HepG2 (cell line): Measurements from ENCODE around the gene SLCO4A1. TPM values are rescaled to one million over a fixed set of nuclear protein-coding genes. Genes with fewer than 3 reads are reported as not detected.

Source experiments
- ATAC-seq: fragments of 200-7000 bp; cut with Tn5 transposase; 3 replicates; pipeline ENCODE4 v1.9.1; 2020; ENCODE audit warnings: mild to moderate bottlenecking, moderate library complexity
- BruUV-seq: library from RNA; stranded (reverse); fragments of 400-500 nt; replicated peaks from 2 replicates; lab custom pipeline; 2021; lab: Mats Ljungman, UMichigan
- CTCF ChIA-PET: fragments of 300-600 bp; formaldehyde crosslinking; extraction: SDS; loops from one replicate; lab custom pipeline; 2021; ENCODE audit warnings: low total read pairs, inconsistent platforms, low intra/inter-chr PET ratio; lab: Yijun Ruan, JAX
- POLR2A ChIA-PET: fragments of 350-600 bp; sonication (Branson Sonifier 250); formaldehyde crosslinking; loops from one replicate; lab custom pipeline; 2020; ENCODE audit warnings: antibody characterized with exemption, inconsistent platforms; lab: Yijun Ruan, JAX
- DNase-seq: peaks from one replicate; pipeline ENCODE4 v3.0.0-alpha.2; 2015; ENCODE audit warnings: low spot score
- FAIRE-seq: peaks from 3 replicates; lab custom pipeline; 2011; peaks lifted over from hg19 to GRCh38; lab: Jason Lieb, UNC
- H2AFZ ChIP-seq: one replicate; pipeline ENCODE4 v1.6.1; 2011; ENCODE audit warnings: low read length, inconsistent platforms
- H3K27ac ChIP-seq: fragments of 300-600 bp; 3 replicates; pipeline ENCODE4 v1.8.0; 2011; ENCODE audit warnings: mixed run types, mild to moderate bottlenecking, mixed read lengths, low read length, inconsistent platforms; ENCODE audit not compliant: insufficient read depth; ENCODE audit errors: extremely low read length
- H3K27me3 ChIP-seq, 2 experiments: fragments of 200-600 bp in 1 of 2; 2 replicates in 1 of 2; 3 replicates in 1 of 2; pipeline versions ENCODE4 v1.6.0 to v1.8.0; 2011; ENCODE audit warnings: low read length in 2 of 2, mild to moderate bottlenecking in 2 of 2, moderate library complexity in 2 of 2, inconsistent platforms in 1 of 2; ENCODE audit not compliant: insufficient read depth in 2 of 2, control insufficient read depth in 1 of 2
- H3K36me3 ChIP-seq, 2 experiments: fragments of 200-600 bp in 1 of 2; replicated peaks in 1 of 2; 2 replicates in 1 of 2; 3 replicates in 1 of 2; pipeline versions ENCODE4 v1.5.1 to v1.8.0; 2011; ENCODE audit warnings: low read length in 2 of 2, inconsistent platforms in 1 of 2; ENCODE audit not compliant: insufficient read depth in 2 of 2, control insufficient read depth in 1 of 2
- H3K4me1 ChIP-seq: 2 replicates; pipeline ENCODE4 v1.5.1; 2012; ENCODE audit warnings: low read length, inconsistent platforms; ENCODE audit not compliant: insufficient read depth
- H3K4me2 ChIP-seq: 2 replicates; pipeline ENCODE4 v1.6.0; 2011; ENCODE audit warnings: low read depth, low read length, inconsistent platforms
- H3K4me3 ChIP-seq, 3 experiments: fragments of 200-600 bp in 1 of 3; sonication (generic), shearing (Covaris generic) in 1 of 3; replicated peaks in 1 of 3; 2 replicates each; pipeline ENCODE4 v1.5.1; 2011 to 2016; ENCODE audit warnings: low read length in 3 of 3, inconsistent platforms in 2 of 3, low read depth in 2 of 3, mild to moderate bottlenecking in 2 of 3, control low read depth in 1 of 3, mixed read lengths in 1 of 3; ENCODE audit not compliant: insufficient read depth in 1 of 3
- H3K79me2 ChIP-seq: one replicate; pipeline ENCODE4 v1.6.1; 2011; ENCODE audit warnings: low read length, inconsistent platforms; ENCODE audit not compliant: insufficient read depth
- H3K9ac ChIP-seq: 2 replicates; pipeline ENCODE4 v1.6.0; 2011; ENCODE audit warnings: mild to moderate bottlenecking, low read depth, low read length, inconsistent platforms; ENCODE audit not compliant: insufficient read depth
- H3K9me3 ChIP-seq: 2 replicates; pipeline ENCODE4 v1.5.1; 2012; ENCODE audit warnings: mild to moderate bottlenecking, low read length
- H4K20me1 ChIP-seq: 2 replicates; pipeline ENCODE4 v1.6.0; 2011; ENCODE audit warnings: inconsistent platforms, mild to moderate bottlenecking, low read length, moderate library complexity; ENCODE audit not compliant: insufficient read depth
- CEBPG ChIP-seq: IDR thresholded peaks from 2 replicates; pipeline ENCODE4 v1.6.1; 2016
- HES4 ChIP-seq: sonication (generic); formaldehyde crosslinking; IDR thresholded peaks from 2 replicates; pipeline ENCODE4 v1.9.0; 2021; ENCODE audit warnings: mild to moderate bottlenecking, missing genetic modification reagents, borderline replicate concordance
- HNRNPK ChIP-seq: fragments of 200-400 bp; formaldehyde crosslinking; IDR thresholded peaks from 2 replicates; pipeline ENCODE4 v1.6.1; 2018; ENCODE audit warnings: low read length, low read depth, moderate library complexity, mild to moderate bottlenecking; ENCODE audit not compliant: poor library complexity, severe bottlenecking
- IKZF1 ChIP-seq: fragments of 450-650 bp; IDR thresholded peaks from 2 replicates; pipeline ENCODE4 v1.7.1; 2016
- ISL2 ChIP-seq: sonication (generic); formaldehyde crosslinking; IDR thresholded peaks from 2 replicates; pipeline ENCODE4 v1.5.0; 2020; ENCODE audit warnings: missing genetic modification reagents
- NFATC3 ChIP-seq: sonication (generic); formaldehyde crosslinking; IDR thresholded peaks from 2 replicates; pipeline ENCODE4 v1.5.1; 2020; ENCODE audit warnings: mild to moderate bottlenecking, missing genetic modification reagents
- RXRA ChIP-seq: sonication (generic); formaldehyde crosslinking; IDR thresholded peaks from 2 replicates; pipeline ENCODE4 v1.5.1; 2020; ENCODE audit warnings: missing genetic modification reagents
- SP140L ChIP-seq: sonication (generic); formaldehyde crosslinking; IDR thresholded peaks from 2 replicates; pipeline ENCODE4 v1.4.0; 2020; ENCODE audit warnings: missing genetic modification reagents, borderline replicate concordance
- THAP11 ChIP-seq: IDR thresholded peaks from 2 replicates; pipeline ENCODE4 v1.6.1; 2016; ENCODE audit warnings: missing biosample characterization, missing genetic modification reagents
- ZMAT3 ChIP-seq: sonication (generic); formaldehyde crosslinking; conservative IDR thresholded peaks from 2 replicates; pipeline ENCODE4 v1.7.0; 2021; ENCODE audit warnings: missing genetic modification reagents
- ZNF143 ChIP-seq: sonication (generic); formaldehyde crosslinking; IDR thresholded peaks from 2 replicates; pipeline ENCODE4 v1.4.0; 2020; ENCODE audit warnings: missing genetic modification reagents
- ZNF296 ChIP-seq: sonication (generic); formaldehyde crosslinking; conservative IDR thresholded peaks from 2 replicates; pipeline ENCODE4 v1.5.0; 2020; ENCODE audit warnings: mild to moderate bottlenecking, missing genetic modification reagents
- ZNF430 ChIP-seq: sonication (generic); formaldehyde crosslinking; IDR thresholded peaks from 2 replicates; pipeline ENCODE4 v1.9.0; 2021; ENCODE audit warnings: mild to moderate bottlenecking, missing genetic modification reagents
- ZNF530 ChIP-seq: sonication (generic); formaldehyde crosslinking; IDR thresholded peaks from 2 replicates; pipeline ENCODE4 v1.5.0; 2020; ENCODE audit warnings: low read depth, mild to moderate bottlenecking, missing genetic modification reagents
- ZNF570 ChIP-seq: sonication (generic); formaldehyde crosslinking; IDR thresholded peaks from 2 replicates; pipeline ENCODE4 v1.4.0; 2020; ENCODE audit warnings: mild to moderate bottlenecking, missing genetic modification reagents, borderline replicate concordance
- ZNF788 ChIP-seq: sonication (generic); formaldehyde crosslinking; IDR thresholded peaks from 2 replicates; pipeline ENCODE4 v1.5.0; 2020; ENCODE audit warnings: mild to moderate bottlenecking, missing genetic modification reagents, borderline replicate concordance
- WGBS: methylation state at CpG from one replicate; pipeline ENCODE4 v1.1.6; 2017; ENCODE audit warnings: low lambda C conversion rate; 5-methylcytosine and 5-hydroxymethylcytosine counted together
- in situ Hi-C: cut with HindIII; loops from 2 replicates; pipeline ENCODE4 v1.10.0; 2017; ENCODE audit warnings: low pct_unique_long_range_greater_than_20kb; ENCODE audit not compliant: extremely low pct_ligation_motif_present
- intact Hi-C: fragments of 100-400 bp; cut with micrococcal nuclease; formaldehyde crosslinking; loops from one replicate; pipeline ENCODE4 v1.10.0; 2022; ENCODE audit not compliant: unreplicated experiment
- polyA plus RNA-seq, 8 experiments: library from polyadenylated mRNA; depleted of rRNA in 3 of 8; stranded (reverse) in 7 of 8; unstranded in 1 of 8; fragments of >200 nt; fragmentation: Illumina TruSeq in 4 of 8; extraction: Trizol in 4 of 8; gene quantifications; 2 replicates each; pipeline versions ENCODE4 v1.2.1 to v1.2.3, GENCODE V29; 2011 to 2016; ENCODE audit warnings: low read depth in 4 of 8, missing spikeins in 1 of 8, mixed read lengths in 1 of 8; ENCODE audit not compliant: insufficient read depth in 1 of 8
- total RNA-seq, 5 experiments: library from RNA; depleted of rRNA; stranded (reverse); fragments of >200 nt; fragmentation: Illumina TruSeq; extraction: Trizol; gene quantifications; 2 replicates each; pipeline ENCODE4 v1.2.3, GENCODE V29; 2016; ENCODE audit warnings: low read depth in 1 of 5
- TF ChIP-seq, protein P1 (sequence below), 2 experiments: fragments of 450-650 bp in 1 of 2; sonication (generic) in 1 of 2; formaldehyde crosslinking; IDR thresholded peaks; 2 replicates each; pipeline versions ENCODE4 v1.5.0 to v1.8.0; 2020 to 2022; ENCODE audit warnings: mild to moderate bottlenecking in 1 of 2, missing genetic modification reagents in 1 of 2
- TF ChIP-seq, protein P2 (sequence below): sonication (generic); formaldehyde crosslinking; IDR thresholded peaks from 2 replicates; pipeline ENCODE4 v1.5.0; 2020; ENCODE audit warnings: missing genetic modification reagents
- TF ChIP-seq, protein P3 (sequence below), 2 experiments: IDR thresholded peaks; 2 replicates each; pipeline ENCODE4 v1.6.1; 2011 to 2012; ENCODE audit warnings: low read length in 2 of 2, borderline replicate concordance in 1 of 2, low read depth in 1 of 2, mild to moderate bottlenecking in 1 of 2, moderate library complexity in 1 of 2
- TF ChIP-seq, protein P4 (sequence below): sonication (generic); formaldehyde crosslinking; conservative IDR thresholded peaks from 2 replicates; pipeline ENCODE4 v1.5.0; 2020; ENCODE audit warnings: missing genetic modification reagents

SLCO4A1 gene
- total and polyA plus RNA-seq, 2 of the 13 experiments (the other 11 are each of a cell fraction or from before 2014, with no cell fraction given): 55.5 to 112 TPM

DNA sequence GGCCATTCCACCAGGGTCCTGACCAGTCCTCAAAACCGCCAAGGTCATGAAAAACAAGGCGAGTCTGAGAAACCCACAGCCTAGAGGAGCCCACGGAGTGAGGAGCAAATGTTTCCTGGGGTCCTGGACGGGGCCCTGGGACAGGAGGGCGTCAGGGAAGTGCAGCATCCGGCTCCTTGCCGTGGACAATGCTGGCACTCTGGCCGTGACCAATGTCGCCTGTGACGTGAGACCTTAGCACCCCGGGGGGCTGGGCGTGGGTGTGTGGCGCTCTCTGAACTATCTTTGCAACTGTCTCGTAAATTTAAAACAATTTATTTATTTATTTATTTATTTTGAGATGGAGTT, 34.1 kb upstream of the SLCO4A1 start:
- no peak for ATAC-seq
- no TSS peak for BruUV-seq
- Histone ChIP-seq H3K79me2 (no peaks in the 10 kb centered on the region), H3K9me3 (no peaks in the 10 kb centered on the region), H3K4me3 (no peak overlapping the region), H2AFZ (no peak overlapping the region), H3K4me1 (peaks cover 11% of the 10 kb centered on the region), H4K20me1 (no peaks in the 10 kb centered on the region; the same call in 1 of the 2 replicates), H3K4me2 (no peak overlapping the region), H3K27me3 (peaks cover 33 to 91% of the 10 kb centered on the region in 2 experiments), H3K9ac (no peak overlapping the region), H3K27ac (no peak overlapping the region), H3K36me3 (no peaks in the 10 kb centered on the region)
- TF ChIP-seq HNRNPK: no peak
- TF ChIP-seq, protein P1, sequence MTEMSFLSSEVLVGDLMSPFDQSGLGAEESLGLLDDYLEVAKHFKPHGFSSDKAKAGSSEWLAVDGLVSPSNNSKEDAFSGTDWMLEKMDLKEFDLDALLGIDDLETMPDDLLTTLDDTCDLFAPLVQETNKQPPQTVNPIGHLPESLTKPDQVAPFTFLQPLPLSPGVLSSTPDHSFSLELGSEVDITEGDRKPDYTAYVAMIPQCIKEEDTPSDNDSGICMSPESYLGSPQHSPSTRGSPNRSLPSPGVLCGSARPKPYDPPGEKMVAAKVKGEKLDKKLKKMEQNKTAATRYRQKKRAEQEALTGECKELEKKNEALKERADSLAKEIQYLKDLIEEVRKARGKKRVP (CRISPR knock-in tag; IDR thresholded peaks at IDR 0.05): no peak
- TF ChIP-seq ZNF530 (CRISPR knock-in tag): no peak
- no peak for TF ChIP-seq CEBPG (CRISPR knock-in tag)
- TF ChIP-seq ZNF143 (CRISPR knock-in tag): no peak
- TF ChIP-seq ISL2: no peak
- TF ChIP-seq NFATC3: no peak
- no peak for TF ChIP-seq ZNF570 (CRISPR knock-in tag)
- no peak for TF ChIP-seq SP140L (CRISPR knock-in tag)
- TF ChIP-seq ZNF430 (CRISPR knock-in tag): no peak
- no peak for TF ChIP-seq ZMAT3 (CRISPR knock-in tag)
- TF ChIP-seq, protein P2, sequence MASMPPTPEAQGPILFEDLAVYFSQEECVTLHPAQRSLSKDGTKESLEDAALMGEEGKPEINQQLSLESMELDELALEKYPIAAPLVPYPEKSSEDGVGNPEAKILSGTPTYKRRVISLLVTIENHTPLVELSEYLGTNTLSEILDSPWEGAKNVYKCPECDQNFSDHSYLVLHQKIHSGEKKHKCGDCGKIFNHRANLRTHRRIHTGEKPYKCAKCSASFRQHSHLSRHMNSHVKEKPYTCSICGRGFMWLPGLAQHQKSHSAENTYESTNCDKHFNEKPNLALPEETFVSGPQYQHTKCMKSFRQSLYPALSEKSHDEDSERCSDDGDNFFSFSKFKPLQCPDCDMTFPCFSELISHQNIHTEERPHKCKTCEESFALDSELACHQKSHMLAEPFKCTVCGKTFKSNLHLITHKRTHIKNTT (CRISPR knock-in tag): no peak
- no peak for TF ChIP-seq THAP11
- TF ChIP-seq, protein P3, sequence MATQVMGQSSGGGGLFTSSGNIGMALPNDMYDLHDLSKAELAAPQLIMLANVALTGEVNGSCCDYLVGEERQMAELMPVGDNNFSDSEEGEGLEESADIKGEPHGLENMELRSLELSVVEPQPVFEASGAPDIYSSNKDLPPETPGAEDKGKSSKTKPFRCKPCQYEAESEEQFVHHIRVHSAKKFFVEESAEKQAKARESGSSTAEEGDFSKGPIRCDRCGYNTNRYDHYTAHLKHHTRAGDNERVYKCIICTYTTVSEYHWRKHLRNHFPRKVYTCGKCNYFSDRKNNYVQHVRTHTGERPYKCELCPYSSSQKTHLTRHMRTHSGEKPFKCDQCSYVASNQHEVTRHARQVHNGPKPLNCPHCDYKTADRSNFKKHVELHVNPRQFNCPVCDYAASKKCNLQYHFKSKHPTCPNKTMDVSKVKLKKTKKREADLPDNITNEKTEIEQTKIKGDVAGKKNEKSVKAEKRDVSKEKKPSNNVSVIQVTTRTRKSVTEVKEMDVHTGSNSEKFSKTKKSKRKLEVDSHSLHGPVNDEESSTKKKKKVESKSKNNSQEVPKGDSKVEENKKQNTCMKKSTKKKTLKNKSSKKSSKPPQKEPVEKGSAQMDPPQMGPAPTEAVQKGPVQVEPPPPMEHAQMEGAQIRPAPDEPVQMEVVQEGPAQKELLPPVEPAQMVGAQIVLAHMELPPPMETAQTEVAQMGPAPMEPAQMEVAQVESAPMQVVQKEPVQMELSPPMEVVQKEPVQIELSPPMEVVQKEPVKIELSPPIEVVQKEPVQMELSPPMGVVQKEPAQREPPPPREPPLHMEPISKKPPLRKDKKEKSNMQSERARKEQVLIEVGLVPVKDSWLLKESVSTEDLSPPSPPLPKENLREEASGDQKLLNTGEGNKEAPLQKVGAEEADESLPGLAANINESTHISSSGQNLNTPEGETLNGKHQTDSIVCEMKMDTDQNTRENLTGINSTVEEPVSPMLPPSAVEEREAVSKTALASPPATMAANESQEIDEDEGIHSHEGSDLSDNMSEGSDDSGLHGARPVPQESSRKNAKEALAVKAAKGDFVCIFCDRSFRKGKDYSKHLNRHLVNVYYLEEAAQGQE (IDR thresholded peaks at IDR 0.05; ENCODE audit: borderline replicate concordance in 1 of 2, low read depth in 1 of 2, low read length in 2 of 2): no peak
- TF ChIP-seq IKZF1: no peak
- TF ChIP-seq HES4 (CRISPR knock-in tag): no peak
- no peak for TF ChIP-seq ZNF788
- no peak for TF ChIP-seq ZNF296 (CRISPR knock-in tag)
- TF ChIP-seq, protein P4, sequence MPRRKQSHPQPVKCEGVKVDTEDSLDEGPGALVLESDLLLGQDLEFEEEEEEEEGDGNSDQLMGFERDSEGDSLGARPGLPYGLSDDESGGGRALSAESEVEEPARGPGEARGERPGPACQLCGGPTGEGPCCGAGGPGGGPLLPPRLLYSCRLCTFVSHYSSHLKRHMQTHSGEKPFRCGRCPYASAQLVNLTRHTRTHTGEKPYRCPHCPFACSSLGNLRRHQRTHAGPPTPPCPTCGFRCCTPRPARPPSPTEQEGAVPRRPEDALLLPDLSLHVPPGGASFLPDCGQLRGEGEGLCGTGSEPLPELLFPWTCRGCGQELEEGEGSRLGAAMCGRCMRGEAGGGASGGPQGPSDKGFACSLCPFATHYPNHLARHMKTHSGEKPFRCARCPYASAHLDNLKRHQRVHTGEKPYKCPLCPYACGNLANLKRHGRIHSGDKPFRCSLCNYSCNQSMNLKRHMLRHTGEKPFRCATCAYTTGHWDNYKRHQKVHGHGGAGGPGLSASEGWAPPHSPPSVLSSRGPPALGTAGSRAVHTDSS (CRISPR knock-in tag): no peak
- TF ChIP-seq RXRA (CRISPR knock-in tag): no peak
- POLR2A ChIA-PET: no interaction called here
- CTCF ChIA-PET: no interaction called here
- intact Hi-C loops (no loop called here), in situ Hi-C loops (no loop called here)
- WGBS: 34% methylated on average over 14 of the region's 14 CpGs
- no peak for DNase-seq
- FAIRE-seq: no peak
